GM19035 (cell line): ENCODE data around the gene TNS3.

Experiments used
- ATAC-seq: cut with Tn5 transposase; IDR thresholded peaks from one replicate; pipeline ENCODE4 v1.9.1; 2021; ENCODE audit not compliant: unreplicated experiment

TNS3 gene

GRCh38 chr7:47508389-47509380, 73.2 kb downstream of the TNS3 start:
- ATAC-seq = no peak

- no peak for ATAC-seq
Measured at GRCh38 chr7:47507522-47507921, 74.4 kb downstream of the TNS3 start.

GRCh38 chr7:47506382-47507339, 75.2 kb downstream of the TNS3 start:
- ATAC-seq = no peak

GRCh38 chr7:47505312-47506007, 76.5 kb downstream of the TNS3 start:
- ATAC-seq = no peak

GRCh38 chr7:47504551-47505311, 77.2 kb downstream of the TNS3 start:
- no peak for ATAC-seq

GRCh38 chr7:47503281-47503680, 78.6 kb downstream of the TNS3 start:
- no peak for ATAC-seq

- ATAC-seq = no peak
Measured at GRCh38 chr7:47502240-47502877, 79.6 kb downstream of the TNS3 start.

- ATAC-seq = no peak
Measured at GRCh38 chr7:47501406-47501805, 80.5 kb downstream of the TNS3 start.

- no peak for ATAC-seq
Measured at GRCh38 chr7:47500103-47500563, 81.8 kb downstream of the TNS3 start.

GRCh38 chr7:47498229-47499056, 83.5 kb downstream of the TNS3 start:
- ATAC-seq = no peak

GRCh38 chr7:47497367-47498096, 84.4 kb downstream of the TNS3 start:
- peak; percentile 88 for ATAC-seq

GRCh38 chr7:47496666-47497065, 85.2 kb downstream of the TNS3 start:
- no peak for ATAC-seq

GRCh38 chr7:47496056-47496665, 85.8 kb downstream of the TNS3 start:
- no peak for ATAC-seq

GRCh38 chr7:47493976-47494911, 87.7 kb downstream of the TNS3 start:
- ATAC-seq = no peak

GRCh38 chr7:47492716-47493325, 89.1 kb downstream of the TNS3 start:
- ATAC-seq = no peak
